ENCODE measurements around the gene CYS1.
"Not testable (repeated sequence)": the region's sequence is repeated elsewhere in the genome, so short reads cannot be mapped to it uniquely, and the experiment has no call there.

DNA sequence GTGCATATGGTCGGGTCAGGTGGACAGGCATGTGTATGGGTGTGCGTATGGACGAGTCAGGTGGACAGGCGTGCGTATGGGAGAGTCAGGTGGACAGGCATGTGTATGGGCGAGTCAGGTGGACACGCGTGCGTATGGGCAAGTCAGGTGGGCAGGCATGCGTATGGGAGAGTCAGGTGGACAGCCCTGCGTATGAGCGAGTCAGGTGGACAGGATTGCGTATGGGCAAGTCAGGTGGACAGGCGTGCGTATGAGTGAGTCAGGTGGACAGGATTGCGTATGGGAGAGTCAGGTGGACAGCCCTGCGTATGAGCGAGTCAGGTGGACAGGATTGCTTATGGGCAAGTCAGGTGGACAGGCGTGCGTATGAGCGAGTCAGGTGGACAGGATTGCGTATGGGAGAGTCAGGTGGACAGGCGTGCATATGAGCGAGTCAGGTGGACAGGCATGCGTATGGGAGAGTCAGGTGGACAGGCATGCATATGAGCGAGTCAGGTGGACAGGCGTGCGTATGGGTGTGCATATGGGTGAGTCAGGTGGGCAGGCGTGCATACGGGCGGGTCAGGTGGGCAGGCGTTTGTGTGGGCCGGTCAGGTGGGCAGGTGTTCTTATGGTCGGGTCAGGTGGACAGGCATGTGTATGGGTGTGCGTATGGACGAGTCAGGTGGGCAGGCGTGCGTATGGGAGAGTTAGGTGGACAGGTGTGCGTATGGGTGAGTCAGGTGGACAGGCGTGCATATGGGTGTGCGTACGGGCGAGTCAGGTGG is 66.4 kb downstream of the CYS1 start:
- not testable (repeated sequence) for TF ChIP-seq CHD2 (IDR thresholded peaks at IDR 0.05; ENCODE audit: low read length); SRF (IDR thresholded peaks at IDR 0.05; ENCODE audit: low read depth, low read length); RFX5 (IDR thresholded peaks at IDR 0.05; ENCODE audit: borderline replicate concordance, low read depth, low read length); BCL11A (IDR thresholded peaks at IDR 0.05; ENCODE audit: low read depth in 2 of 2, low read length in 2 of 2); POLR2A (IDR thresholded peaks at IDR 0.05; ENCODE audit: control extremely low read depth in 1 of 2, low read depth in 2 of 2, low read length in 2 of 2); KDM1A (IDR thresholded peaks at IDR 0.05; ENCODE audit: borderline replicate concordance, low read length)
- TF ChIP-seq, protein P1, sequence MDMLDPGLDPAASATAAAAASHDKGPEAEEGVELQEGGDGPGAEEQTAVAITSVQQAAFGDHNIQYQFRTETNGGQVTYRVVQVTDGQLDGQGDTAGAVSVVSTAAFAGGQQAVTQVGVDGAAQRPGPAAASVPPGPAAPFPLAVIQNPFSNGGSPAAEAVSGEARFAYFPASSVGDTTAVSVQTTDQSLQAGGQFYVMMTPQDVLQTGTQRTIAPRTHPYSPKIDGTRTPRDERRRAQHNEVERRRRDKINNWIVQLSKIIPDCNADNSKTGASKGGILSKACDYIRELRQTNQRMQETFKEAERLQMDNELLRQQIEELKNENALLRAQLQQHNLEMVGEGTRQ (IDR thresholded peaks at IDR 0.05; ENCODE audit: low read length): not testable (repeated sequence)

Data from H1 (cell line).